ENCODE results near the gene ARHGAP30. TPM values are rescaled to one million over a fixed set of nuclear protein-coding genes. Genes with fewer than 3 reads are reported as not detected.
A peak's percentile ranks its signal among the peaks of the same experiment; 100 is the strongest.
"Not testable (repeated sequence)": the region's sequence is repeated elsewhere in the genome, so short reads cannot be mapped to it uniquely, and the experiment has no call there.

Gene ARHGAP30
- total RNA-seq, 1 donor from 2014 or later: 6.0 TPM

DNA sequence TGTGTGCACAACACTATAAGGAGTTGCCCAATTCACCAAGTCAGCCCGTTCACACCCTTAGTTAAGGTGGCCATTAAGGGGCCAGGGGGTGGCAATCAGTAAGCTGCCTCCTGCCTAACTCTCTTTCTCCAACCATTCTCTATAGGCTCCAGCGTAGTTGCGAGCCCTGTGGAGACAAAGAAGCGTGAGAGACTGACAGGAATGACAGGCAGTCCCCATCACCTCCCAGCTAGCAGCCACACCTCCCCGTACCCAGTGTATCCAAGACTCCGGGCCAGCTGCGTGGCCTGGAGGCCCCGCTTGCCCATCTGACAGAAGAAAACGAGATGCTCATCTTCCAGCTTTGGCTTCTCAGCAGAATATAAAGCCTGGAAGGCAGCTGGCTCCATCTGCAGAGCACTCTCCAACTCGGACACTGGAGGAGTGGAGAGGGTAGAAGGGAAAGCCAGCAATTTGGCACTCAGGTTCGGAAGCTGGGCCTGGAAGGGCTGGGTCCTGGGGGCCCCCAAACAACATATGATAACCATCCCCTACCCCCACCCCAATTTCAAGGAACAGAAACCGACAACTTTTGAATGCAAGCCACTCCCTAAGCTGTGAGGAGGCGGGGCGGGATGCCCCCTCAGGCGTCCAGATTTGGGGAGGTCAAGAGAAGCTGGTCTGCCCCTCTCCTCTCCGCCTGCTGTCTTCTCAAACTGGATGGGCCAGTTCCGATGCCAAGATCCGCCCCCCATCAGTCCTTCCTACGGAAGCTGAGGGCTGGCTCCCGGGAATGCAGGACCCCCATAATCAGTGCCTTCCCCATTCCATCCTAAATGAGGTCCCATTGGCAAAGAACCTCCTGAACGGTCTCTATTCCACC is 31.8 kb downstream of the ARHGAP30 start:
- ATAC-seq: peak; percentile 25

GRCh38 chr1:161033751-161034150 is 35.9 kb downstream of the ARHGAP30 start:
- peak; percentile 49 for ATAC-seq

DNA sequence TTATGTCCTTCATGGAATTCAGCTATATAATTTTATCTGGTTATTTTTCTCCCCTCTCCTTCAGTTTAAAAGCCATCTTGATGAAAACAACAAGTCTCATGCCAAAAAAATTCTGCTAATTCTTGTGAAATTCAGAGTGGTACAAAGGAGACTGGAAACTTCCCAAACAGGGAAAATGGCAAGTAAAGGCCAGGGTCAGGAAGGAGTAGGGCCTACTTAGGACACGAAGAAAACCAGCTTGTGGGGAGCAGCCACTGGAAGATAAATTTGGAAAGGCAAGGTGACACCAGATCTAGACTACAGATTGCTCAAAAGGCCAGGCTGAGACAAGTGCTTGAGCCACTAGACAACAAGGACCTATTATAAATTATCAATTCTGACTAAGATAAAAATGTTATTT is 37.3 kb downstream of the ARHGAP30 start:
- ATAC-seq: no peak

DNA sequence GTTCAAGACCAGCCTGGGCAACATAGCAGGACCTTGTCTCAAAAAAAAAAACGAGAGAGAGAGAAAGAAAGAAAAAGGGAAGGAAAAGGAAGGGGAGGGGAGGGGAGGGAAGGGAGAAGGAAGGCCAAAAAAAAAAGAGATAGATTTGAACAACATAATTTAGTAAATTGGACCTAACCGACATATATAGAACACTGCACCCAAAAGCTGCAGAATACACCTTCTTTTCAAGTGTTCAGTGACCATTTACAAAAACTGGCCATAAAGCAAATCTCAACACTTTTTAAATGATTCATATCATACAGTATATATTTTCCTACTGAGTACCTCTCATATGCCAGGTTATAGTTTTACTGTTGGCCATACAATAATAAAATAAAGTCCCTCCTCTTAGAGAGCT is 37.8 kb downstream of the ARHGAP30 start:
- ATAC-seq: no peak

DNA sequence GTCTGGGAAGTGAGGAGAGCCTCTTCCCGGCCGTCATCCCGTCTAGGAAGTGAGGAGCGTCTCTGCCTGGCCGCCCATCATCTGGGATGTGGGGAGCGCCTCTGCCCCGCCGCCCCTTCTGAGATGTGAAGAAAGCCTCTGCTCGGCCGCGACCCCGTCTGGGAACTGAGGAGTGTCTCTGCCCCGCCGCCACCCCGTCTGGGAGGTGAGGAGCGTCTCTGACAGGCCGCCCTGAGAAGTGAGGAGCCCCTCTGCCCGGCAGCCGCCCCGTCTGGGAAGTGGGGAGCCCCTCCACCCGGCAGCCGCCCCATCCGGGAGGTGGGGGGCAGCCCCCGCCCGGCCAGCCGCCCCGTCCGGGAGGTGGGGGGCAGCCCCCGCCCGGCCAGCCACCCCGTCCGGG is 40.2 kb downstream of the ARHGAP30 start:
- not testable (repeated sequence) for ATAC-seq

- not testable (repeated sequence) for ATAC-seq
These were observed 42.7 kb downstream of the ARHGAP30 start for GRCh38 chr1:161026954-161027353.

DNA sequence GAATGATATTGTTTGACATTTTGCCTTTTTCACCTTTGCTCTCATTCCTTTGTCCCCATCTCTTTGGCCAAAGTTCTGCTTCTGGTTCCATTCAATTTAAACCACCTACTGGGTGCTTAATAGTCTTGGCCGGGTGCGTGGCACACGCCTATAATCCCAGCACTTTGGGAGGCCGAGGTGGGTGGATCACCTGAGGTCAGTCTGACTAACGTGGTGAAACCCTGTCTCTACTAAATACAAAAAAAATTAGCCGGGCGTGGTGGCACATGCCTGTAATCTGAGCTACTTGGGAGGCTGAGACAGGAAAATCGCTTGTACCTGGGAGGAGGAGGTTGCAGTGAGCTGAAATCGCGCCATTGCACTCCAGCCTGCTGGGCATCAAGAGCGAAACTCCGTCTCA is 47.3 kb downstream of the ARHGAP30 start:
- not testable (repeated sequence) for ATAC-seq

- peak; percentile 59 for ATAC-seq
These were observed 47.7 kb downstream of the ARHGAP30 start for GRCh38 chr1:161021970-161022353.

GRCh38 chr1:161021165-161021969 is 48.3 kb downstream of the ARHGAP30 start:
- ATAC-seq: peak; percentile 92

- ATAC-seq: peak; percentile 68
These were observed 49.1 kb downstream of the ARHGAP30 start, which contains the start of gene F11R for GRCh38 chr1:161020509-161021164. F11R (minus strand) TSS chr1:161021152; CDS start chr1:161021073, 79 bp downstream.

- ATAC-seq: peak; percentile 63
These were observed 49.8 kb downstream of the ARHGAP30 start for GRCh38 chr1:161019751-161020495.

GRCh38 chr1:161019111-161019660 is 50.5 kb downstream of the ARHGAP30 start:
- ATAC-seq: not testable (repeated sequence)

DNA sequence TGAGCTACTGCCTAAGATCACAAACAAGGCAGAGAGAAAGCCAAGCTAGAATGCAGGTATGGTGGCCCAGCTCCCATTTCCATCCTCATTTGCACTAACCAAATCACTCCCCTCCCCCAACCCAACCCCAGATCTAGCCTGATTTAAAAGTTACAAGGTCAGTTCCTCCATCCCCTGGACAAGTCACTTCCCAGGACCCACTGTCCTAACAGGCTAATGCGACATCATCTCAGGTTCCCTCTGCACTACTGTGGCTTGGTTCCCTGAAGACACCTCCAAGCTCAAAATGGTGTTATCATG is 51.1 kb downstream of the ARHGAP30 start:
- no peak for ATAC-seq

DNA sequence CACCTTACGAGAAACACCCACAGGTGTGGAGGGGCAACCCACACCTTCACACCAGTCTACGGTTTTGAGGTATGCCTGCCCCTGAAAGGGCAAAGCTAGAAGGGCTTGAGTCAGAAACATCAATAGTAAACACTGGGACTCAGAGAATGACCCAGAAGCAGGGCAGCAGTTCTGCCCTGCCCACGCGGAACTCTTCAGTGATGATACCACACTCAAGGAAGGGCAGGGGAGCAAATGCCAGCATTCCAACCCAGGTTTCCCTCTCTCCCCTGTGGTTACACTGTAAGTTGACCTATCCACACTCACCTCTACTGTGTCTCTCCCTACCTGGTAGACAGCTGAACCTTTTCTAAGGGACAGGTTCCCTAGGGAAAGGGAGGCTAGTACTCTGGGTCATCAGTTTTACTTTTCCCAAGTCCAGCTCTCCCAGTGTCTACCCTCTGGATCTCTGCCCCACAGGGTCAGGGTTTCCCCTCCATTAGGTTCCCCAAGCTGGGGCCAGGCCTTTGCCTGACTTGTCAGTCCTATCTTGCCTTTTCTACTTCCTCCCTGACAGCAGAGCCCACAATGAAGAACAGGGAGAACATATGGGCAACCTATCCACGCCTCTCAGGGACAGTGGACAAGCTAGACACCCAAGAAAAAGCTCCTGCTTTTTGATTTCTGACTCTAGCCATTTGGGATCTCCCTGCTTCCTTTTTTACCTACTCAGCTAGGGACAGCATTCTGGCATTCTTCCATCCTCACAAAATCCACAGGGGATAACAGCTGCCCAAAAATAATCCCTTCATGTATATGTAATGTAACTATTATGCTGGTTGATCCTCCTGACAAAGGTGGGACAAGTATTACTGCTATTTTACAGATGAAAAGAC is 51.7 kb downstream of the ARHGAP30 start:
- ATAC-seq: no peak

DNA sequence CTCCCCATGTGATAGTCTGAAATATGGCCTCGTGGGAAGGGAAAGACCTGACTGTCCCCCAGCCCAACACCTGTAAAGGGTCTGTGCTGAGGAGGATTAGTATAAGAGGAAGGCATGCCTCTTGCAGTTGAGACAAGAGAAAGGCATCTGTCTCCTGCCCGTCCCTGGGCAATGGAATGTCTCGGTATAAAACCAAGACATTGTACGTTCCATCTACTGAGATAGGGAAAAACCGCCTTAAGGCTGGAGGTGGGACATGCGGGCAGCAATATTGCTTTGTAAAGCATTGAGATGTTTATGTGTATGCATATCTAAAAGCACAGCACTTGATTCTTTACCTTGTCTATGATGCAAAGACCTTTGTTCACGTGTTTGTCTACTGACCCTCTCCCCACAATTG is 52.5 kb downstream of the ARHGAP30 start:
- not testable (repeated sequence) for ATAC-seq

DNA sequence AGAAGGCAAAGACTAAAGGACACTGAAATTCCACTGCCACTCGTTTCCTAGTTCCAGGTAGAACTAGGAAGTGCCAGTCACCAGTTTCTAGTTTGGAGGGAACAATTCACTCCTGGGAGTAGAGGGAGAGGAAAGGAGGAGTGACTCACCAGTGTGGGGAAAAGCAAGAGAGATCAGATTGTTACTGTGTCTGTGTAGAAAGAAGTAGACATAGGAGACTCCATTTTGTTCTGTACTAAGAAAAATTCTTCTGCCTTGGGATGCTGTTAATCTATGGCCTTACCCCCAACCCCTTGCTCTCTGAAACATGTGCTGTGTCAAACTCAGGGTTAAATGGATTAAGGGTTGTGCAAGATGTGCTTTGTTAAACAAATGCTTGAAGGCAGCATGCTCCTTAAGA is 53.0 kb downstream of the ARHGAP30 start:
- ATAC-seq: not testable (repeated sequence)

DNA sequence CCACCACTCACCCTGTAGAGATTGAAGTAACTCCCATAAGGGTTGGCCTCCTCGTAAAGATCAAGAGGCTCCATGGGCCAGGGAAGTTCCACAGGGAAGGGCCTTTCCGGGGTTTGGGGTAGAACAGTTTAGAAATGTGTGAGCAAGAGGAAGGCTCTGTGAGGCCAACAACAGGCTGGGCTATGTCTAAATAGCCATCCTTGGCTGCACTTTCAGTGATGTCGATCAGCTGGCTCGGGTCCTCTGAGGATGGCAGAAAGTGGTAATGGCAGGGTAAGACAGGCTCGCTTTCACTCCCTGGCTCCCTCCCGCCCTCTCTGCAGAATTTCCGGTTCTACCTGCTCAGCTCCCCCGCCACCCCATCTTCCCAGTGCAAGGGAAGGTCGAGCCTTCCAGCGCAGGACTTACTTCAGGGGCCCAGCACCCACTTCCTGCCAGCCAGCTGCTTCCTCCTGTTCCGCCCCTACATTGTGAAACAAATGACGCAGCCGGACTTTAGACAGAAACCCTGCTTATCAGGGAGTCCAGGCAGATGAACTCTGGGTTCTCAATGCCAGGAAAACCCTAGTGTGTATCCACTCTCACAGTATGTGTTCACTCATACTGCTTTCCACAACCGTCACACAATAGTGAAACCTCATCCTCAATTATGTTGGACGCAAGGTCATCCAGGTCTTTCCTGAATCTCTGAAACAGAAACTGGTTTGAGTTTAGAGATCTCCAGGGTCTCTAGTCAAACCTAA is 56.0 kb downstream of the ARHGAP30 start:
- ATAC-seq: peak; percentile 94

- ATAC-seq: peak; percentile 8
These were observed 56.6 kb downstream of the ARHGAP30 start for GRCh38 chr1:161013131-161013487.

DNA sequence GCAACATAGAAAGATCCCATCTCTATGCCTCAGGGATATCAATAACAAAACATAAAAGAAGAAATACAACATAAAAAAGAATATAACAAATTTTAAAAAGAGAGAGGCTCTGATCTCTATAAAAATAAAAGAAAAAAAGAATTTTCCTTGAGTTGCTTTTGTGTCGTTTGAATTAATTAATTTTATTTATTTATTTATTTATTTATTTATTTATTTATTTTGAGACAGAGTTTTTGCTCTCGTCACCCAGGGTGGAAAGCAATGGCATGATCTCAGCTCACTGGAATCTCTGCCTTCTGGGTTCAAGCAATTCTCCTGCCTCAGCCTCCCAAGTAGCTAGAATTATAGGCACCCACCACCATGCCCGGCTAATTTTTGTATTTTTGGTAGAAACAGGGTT is 57.3 kb downstream of the ARHGAP30 start:
- ATAC-seq: no peak

- ATAC-seq: no peak
These were observed 60.0 kb downstream of the ARHGAP30 start for GRCh38 chr1:161009602-161010211.
